Hepatocyte (in vitro differentiated cells): Measurements from ENCODE around the gene ASTN2. TPM values are rescaled to one million over a fixed set of nuclear protein-coding genes. Genes with fewer than 3 reads are reported as not detected.

Experiments
- DNase-seq: peaks from one replicate; pipeline ENCODE4 v3.0.0-alpha.2; 2016; ENCODE audit warnings: low spot score
- H2AFZ ChIP-seq: fragments of 200-600 bp; sonication (generic); 2 replicates; pipeline ENCODE4 v1.6.0; 2016; ENCODE audit warnings: antibody characterized with exemption, mild to moderate bottlenecking
- H3K27ac ChIP-seq: fragments of 200-600 bp; sonication (generic); 2 replicates; pipeline ENCODE4 v1.5.1; 2016; ENCODE audit warnings: mild to moderate bottlenecking
- H3K27me3 ChIP-seq: fragments of 200-600 bp; sonication (generic); 2 replicates; pipeline ENCODE4 v1.6.1; 2016
- H3K36me3 ChIP-seq: fragments of 200-600 bp; sonication (generic); replicated peaks from 2 replicates; pipeline ENCODE4 v1.5.1; 2016; ENCODE audit warnings: low read depth; ENCODE audit not compliant: insufficient read depth
- H3K4me1 ChIP-seq: fragments of 200-600 bp; sonication (generic); 2 replicates; pipeline ENCODE4 v1.5.1; 2016; ENCODE audit warnings: mild to moderate bottlenecking, moderate library complexity; ENCODE audit not compliant: insufficient read depth
- H3K4me2 ChIP-seq: fragments of 200-600 bp; sonication (generic); 2 replicates; pipeline ENCODE4 v1.6.0; 2016
- H3K4me3 ChIP-seq: fragments of 200-600 bp; sonication (generic); 2 replicates; pipeline ENCODE4 v1.5.1; 2016; ENCODE audit warnings: mild to moderate bottlenecking
- H3K79me2 ChIP-seq: fragments of 200-600 bp; sonication (generic); 2 replicates; pipeline ENCODE4 v1.6.0; 2017; ENCODE audit warnings: mild to moderate bottlenecking
- H3K9me2 ChIP-seq: fragments of 200-600 bp; sonication (generic); replicated peaks from 2 replicates; pipeline ENCODE4 v1.6.0; 2017; ENCODE audit warnings: mild to moderate bottlenecking; ENCODE audit not compliant: insufficient read depth
- H3K9me3 ChIP-seq: fragments of 200-600 bp; sonication (generic); 2 replicates; pipeline ENCODE4 v1.5.1; 2016; ENCODE audit warnings: low read depth, mild to moderate bottlenecking
- H4K20me1 ChIP-seq: fragments of 200-600 bp; sonication (generic); 2 replicates; pipeline ENCODE4 v1.6.0; 2016; ENCODE audit warnings: mild to moderate bottlenecking; ENCODE audit not compliant: insufficient read depth, poor library complexity, severe bottlenecking
- EZH2 ChIP-seq: fragments of 200-600 bp; sonication (generic); IDR thresholded peaks from 2 replicates; pipeline ENCODE4 v1.6.1; 2016; ENCODE audit warnings: antibody characterized with exemption, mild to moderate bottlenecking, borderline replicate concordance
- EZH2phosphoT487 ChIP-seq: fragments of 200-600 bp; sonication (generic); IDR thresholded peaks from one replicate; pipeline ENCODE4 v1.6.1; 2018; ENCODE audit warnings: antibody characterized with exemption, mild to moderate bottlenecking, low read depth, moderate library complexity; ENCODE audit not compliant: unreplicated experiment, severe bottlenecking
- WGBS: methylation state at CpG from one replicate; pipeline ENCODE4 v1.1.6; 2016; ENCODE audit warnings: low lambda C conversion rate; ENCODE audit errors: missing lambda C conversion rate; 5-methylcytosine and 5-hydroxymethylcytosine counted together
- polyA plus RNA-seq: library from polyadenylated mRNA; unstranded; fragments of >200 nt; fragmentation: Nextera tagmentation; extraction: Ambion mirVana; gene quantifications from 2 replicates; pipeline ENCODE4 v1.2.1, GENCODE V29; 2016
- total RNA-seq: library from RNA; depleted of rRNA; stranded (reverse); fragments of >200 nt; gene quantifications from 2 replicates; pipeline ENCODE4 v1.2.3, GENCODE V29; 2014
- TF ChIP-seq, protein P1 (sequence below): fragments of 200-600 bp; sonication (generic); IDR thresholded peaks from 2 replicates; pipeline ENCODE4 v1.5.1; 2016; ENCODE audit warnings: antibody characterized with exemption, mild to moderate bottlenecking; ENCODE audit not compliant: poor library complexity

ASTN2 gene
- total and polyA plus RNA-seq, 2 experiments from 2014 or later = 6.4 to 8.4 TPM

DNA sequence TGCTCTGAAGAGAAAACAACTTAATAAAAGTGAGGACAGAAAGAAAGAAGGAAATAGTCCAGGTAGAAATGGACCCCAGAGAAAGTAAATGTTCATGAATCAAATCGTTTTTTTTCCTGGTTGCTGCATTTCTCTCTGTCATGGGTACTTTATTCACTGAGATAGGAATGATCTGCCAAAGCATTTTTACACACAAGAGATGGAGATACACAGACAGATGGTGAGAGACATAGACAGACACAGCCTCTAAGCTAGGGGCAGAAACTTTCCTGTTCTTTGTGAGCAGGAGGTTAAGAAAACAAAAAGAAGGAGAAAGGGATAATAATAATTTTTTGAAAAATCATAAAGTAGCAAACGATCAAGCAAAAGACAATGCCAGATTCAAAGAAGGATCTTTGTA is 73.7 kb downstream of the ASTN2 start:
- Histone ChIP-seq H3K27me3 (peaks cover 9% of the 10 kb centered on the region), H3K4me3 (no peak overlapping the region), H4K20me1 (no peaks in the 10 kb centered on the region), H3K9me2 (no peaks in the 10 kb centered on the region), H2AFZ (no peak overlapping the region), H3K27ac (no peak overlapping the region), H3K4me1 (peaks cover 4% of the 10 kb centered on the region), H3K9me3 (no peaks in the 10 kb centered on the region), H3K36me3 (no peaks in the 10 kb centered on the region), H3K79me2 (no peaks in the 10 kb centered on the region), H3K4me2 (no peak overlapping the region)
- WGBS = 61% methylated on average over 2 of the region's 2 CpGs
- DNase-seq = no peak
- TF ChIP-seq EZH2phosphoT487 (no peak), EZH2 (no peak)
- TF ChIP-seq, protein P1, sequence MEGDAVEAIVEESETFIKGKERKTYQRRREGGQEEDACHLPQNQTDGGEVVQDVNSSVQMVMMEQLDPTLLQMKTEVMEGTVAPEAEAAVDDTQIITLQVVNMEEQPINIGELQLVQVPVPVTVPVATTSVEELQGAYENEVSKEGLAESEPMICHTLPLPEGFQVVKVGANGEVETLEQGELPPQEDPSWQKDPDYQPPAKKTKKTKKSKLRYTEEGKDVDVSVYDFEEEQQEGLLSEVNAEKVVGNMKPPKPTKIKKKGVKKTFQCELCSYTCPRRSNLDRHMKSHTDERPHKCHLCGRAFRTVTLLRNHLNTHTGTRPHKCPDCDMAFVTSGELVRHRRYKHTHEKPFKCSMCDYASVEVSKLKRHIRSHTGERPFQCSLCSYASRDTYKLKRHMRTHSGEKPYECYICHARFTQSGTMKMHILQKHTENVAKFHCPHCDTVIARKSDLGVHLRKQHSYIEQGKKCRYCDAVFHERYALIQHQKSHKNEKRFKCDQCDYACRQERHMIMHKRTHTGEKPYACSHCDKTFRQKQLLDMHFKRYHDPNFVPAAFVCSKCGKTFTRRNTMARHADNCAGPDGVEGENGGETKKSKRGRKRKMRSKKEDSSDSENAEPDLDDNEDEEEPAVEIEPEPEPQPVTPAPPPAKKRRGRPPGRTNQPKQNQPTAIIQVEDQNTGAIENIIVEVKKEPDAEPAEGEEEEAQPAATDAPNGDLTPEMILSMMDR = no peak

DNA sequence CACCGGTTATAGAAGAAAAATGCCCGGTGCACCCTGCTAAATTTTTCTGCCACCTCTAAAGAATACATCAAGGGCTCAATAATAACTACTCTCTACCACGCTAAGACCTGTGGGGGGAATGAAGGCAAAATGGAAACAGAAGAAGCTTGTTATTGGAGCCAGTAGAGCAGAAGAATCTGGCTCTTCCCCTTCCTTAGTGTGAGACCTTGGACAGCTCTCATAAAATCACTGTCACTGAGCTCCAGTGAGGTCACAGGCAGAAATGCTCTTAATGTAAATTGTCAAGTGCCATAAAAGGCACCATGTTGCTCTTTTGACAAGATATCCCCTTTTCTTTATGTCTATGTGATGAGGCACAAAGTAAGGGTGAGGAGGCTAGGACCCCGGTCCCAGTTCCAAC is 74.4 kb downstream of the ASTN2 start:
- 83% methylated on average over 4 of the region's 4 CpGs for WGBS

DNA sequence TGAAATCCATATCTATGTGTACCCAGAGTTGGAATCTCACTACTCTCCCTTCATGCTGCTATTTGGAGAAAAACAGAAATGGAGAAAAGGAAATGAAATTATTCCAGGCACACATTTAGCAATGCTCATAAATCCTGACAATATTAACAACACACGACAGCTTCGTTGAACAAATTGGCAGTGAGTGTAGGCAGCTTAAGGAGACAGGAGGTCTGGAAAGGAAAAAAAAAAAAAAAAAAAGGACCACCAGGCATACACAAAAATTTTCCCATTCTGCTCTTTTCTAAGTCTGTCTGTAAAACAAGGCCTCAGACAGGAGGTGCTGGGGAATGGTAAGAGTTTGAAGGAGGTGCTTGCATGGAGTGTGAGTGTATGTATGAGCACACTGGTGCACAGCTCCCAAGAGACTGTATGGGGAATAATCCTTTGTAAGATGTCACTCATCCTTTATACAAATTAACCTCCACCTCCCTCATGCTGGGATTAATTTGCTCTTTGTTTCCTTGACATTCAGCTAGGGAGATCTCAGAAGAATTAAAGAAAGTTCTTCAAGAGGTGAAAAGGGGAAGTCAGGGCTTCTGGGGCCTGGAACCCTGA is 78.9 kb downstream of the ASTN2 start:
- no peak overlapping the region for H3K4me2 ChIP-seq
- no peaks in the 10 kb centered on the region for H3K9me3 ChIP-seq
- peaks cover 3% of the 10 kb centered on the region for H3K27me3 ChIP-seq
- no peaks in the 10 kb centered on the region for H3K36me3 ChIP-seq
- H3K9me2 ChIP-seq = no peaks in the 10 kb centered on the region
- TF ChIP-seq EZH2phosphoT487 (no peak), EZH2 (no peak)
- TF ChIP-seq, protein P1 = no peak
- DNase-seq = no peak
- no peaks in the 10 kb centered on the region for H3K4me1 ChIP-seq
- no peak overlapping the region for H2AFZ ChIP-seq
- H3K27ac ChIP-seq = no peak overlapping the region
- no peaks in the 10 kb centered on the region for H3K79me2 ChIP-seq
- no peaks in the 10 kb centered on the region for H4K20me1 ChIP-seq
- WGBS = 82% methylated on average over 2 of the region's 2 CpGs
- H3K4me3 ChIP-seq = no peak overlapping the region

More for the DNA sequence above, 74.4 kb downstream of the ASTN2 start:
- peaks cover 4% of the 10 kb centered on the region for H3K4me1 ChIP-seq
- no peaks in the 10 kb centered on the region for H3K9me2 ChIP-seq
- no peak for DNase-seq
- H3K36me3 ChIP-seq = no peaks in the 10 kb centered on the region
- no peak overlapping the region for H3K27ac ChIP-seq
- H2AFZ ChIP-seq = no peak overlapping the region
- no peaks in the 10 kb centered on the region for H3K79me2 ChIP-seq
- no peak overlapping the region for H3K4me2 ChIP-seq
- no peaks in the 10 kb centered on the region for H4K20me1 ChIP-seq
- peaks cover 9% of the 10 kb centered on the region for H3K27me3 ChIP-seq
- no peak overlapping the region for H3K4me3 ChIP-seq
- TF ChIP-seq EZH2 (no peak), EZH2phosphoT487 (no peak)
- TF ChIP-seq, protein P1 = no peak
- no peaks in the 10 kb centered on the region for H3K9me3 ChIP-seq

DNA sequence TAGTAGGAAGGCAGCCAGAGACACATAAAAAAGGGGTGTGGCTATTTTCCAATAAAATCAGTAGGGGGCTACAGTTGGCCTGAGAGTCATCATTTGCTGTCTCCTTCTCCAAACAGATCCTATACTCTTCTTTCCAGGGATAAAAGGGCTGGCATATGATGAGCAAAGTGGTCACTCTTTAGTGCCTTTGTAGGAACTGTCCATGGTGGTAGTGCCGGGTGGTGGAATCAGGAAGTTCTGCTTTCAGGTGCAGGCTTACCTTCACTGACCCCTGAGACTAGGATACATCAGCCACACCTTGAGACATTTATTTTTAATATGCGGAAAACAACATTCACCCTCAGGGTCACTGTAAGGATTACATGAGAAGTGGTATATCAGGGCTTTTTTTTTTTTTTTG is 80.8 kb downstream of the ASTN2 start:
- H3K4me1 ChIP-seq = no peaks in the 10 kb centered on the region
- WGBS = 63% methylated on average over 2 of the region's 2 CpGs
- no peak overlapping the region for H3K4me2 ChIP-seq
- no peaks in the 10 kb centered on the region for H4K20me1 ChIP-seq
- no peaks in the 10 kb centered on the region for H3K79me2 ChIP-seq
- no peaks in the 10 kb centered on the region for H3K9me2 ChIP-seq
- H3K9me3 ChIP-seq = no peaks in the 10 kb centered on the region
- H3K27me3 ChIP-seq = no peaks in the 10 kb centered on the region
- peak; percentile 32 for DNase-seq
- H3K27ac ChIP-seq = no peak overlapping the region
- no peak overlapping the region for H2AFZ ChIP-seq
- H3K36me3 ChIP-seq = no peaks in the 10 kb centered on the region
- TF ChIP-seq EZH2phosphoT487 = no peak
- TF ChIP-seq, protein P1 = no peak
- no peak for TF ChIP-seq EZH2
- no peak overlapping the region for H3K4me3 ChIP-seq
